Gastroesophageal sphincter (tissue), 4 donors: ENCODE measurements around the gene TRNT1. TPM values are rescaled to one million over a fixed set of nuclear protein-coding genes. Genes with fewer than 3 reads are reported as not detected.

ENCODE experiments used
- ATAC-seq: fragments of 150-250 bp; one replicate; pipeline ENCODE4 v1.9.1; 2016; ENCODE audit warnings: mild to moderate bottlenecking, moderate library complexity
- H3K27ac ChIP-seq, 4 donors: fragments of 200-600 bp; sonication (generic) in 3 of 4; 1 replicate in 3 of 4; 2 replicates in 1 of 4; pipeline ENCODE4 v1.5.1; 2016 to 2019
- H3K27me3 ChIP-seq: fragments of 200-600 bp; sonication (generic); one replicate; pipeline ENCODE4 v1.5.1; 2019
- H3K36me3 ChIP-seq, 2 donors: fragments of 200-600 bp; sonication (generic); one replicate each; pipeline ENCODE4 v1.5.1; 2019; ENCODE audit warnings: control low read depth in 1 of 2
- H3K4me1 ChIP-seq, 3 donors: fragments of 200-600 bp; sonication (generic); 1 replicate in 2 of 3; 2 replicates in 1 of 3; pipeline ENCODE4 v1.5.1; 2016 to 2019; ENCODE audit warnings: control low read depth in 2 of 3
- H3K4me3 ChIP-seq, 2 donors: fragments of 200-600 bp; sonication (generic); one replicate each; pipeline ENCODE4 v1.5.1; 2019; ENCODE audit warnings: mild to moderate bottlenecking in 1 of 2, moderate library complexity in 1 of 2
- H3K9me3 ChIP-seq, 3 donors: fragments of 200-600 bp; sonication (generic); one replicate each; pipeline ENCODE4 v1.5.1; 2017 to 2019; ENCODE audit warnings: control low read depth in 2 of 3
- EP300 ChIP-seq: sonication (generic); formaldehyde crosslinking; IDR thresholded peaks from one replicate; pipeline ENCODE4 v1.6.1; 2017; ENCODE audit warnings: antibody characterized with exemption, mild to moderate bottlenecking
- POLR2A ChIP-seq, 2 donors: fragments of 450-650 bp; IDR thresholded peaks; one replicate each; pipeline ENCODE4 v1.6.1; 2017; ENCODE audit warnings: antibody characterized with exemption in 2 of 2, mild to moderate bottlenecking in 2 of 2, moderate library complexity in 1 of 2
- POLR2AphosphoS5 ChIP-seq: sonication (generic); formaldehyde crosslinking; IDR thresholded peaks from one replicate; pipeline ENCODE4 v1.6.1; 2017; ENCODE audit warnings: antibody characterized with exemption
- WGBS, 2 donors: methylation state at CpG; one replicate each; pipeline ENCODE4 v1.1.5; 2018; ENCODE audit warnings: low coverage in 1 of 2; 5-methylcytosine and 5-hydroxymethylcytosine counted together
- small RNA-seq, 4 donors: library from RNA; depleted of rRNA; stranded (forward); fragments of <200 nt; gene quantifications; one replicate each; pipeline ENCODE3, GENCODE V24; 2016
- total RNA-seq, 4 donors: library from RNA; depleted of rRNA; stranded (reverse); fragments of >200 nt; gene quantifications; one replicate each; pipeline ENCODE4 v1.1.0, GENCODE V29; 2016
- TF ChIP-seq, protein P1 (sequence below), 4 experiments: fragments of 200-600 bp in 2 of 4; fragments of 450-650 bp in 2 of 4; sonication (generic) in 1 of 4; IDR thresholded peaks; one replicate each; pipeline ENCODE4 v1.5.1; 2017 to 2019; ENCODE audit warnings: antibody characterized with exemption in 4 of 4, mild to moderate bottlenecking in 2 of 4, moderate library complexity in 2 of 4

TRNT1 gene
- total RNA-seq, 4 donors from 2014 or later = 8.7 to 20.6 (median 12.2) TPM

DNA sequence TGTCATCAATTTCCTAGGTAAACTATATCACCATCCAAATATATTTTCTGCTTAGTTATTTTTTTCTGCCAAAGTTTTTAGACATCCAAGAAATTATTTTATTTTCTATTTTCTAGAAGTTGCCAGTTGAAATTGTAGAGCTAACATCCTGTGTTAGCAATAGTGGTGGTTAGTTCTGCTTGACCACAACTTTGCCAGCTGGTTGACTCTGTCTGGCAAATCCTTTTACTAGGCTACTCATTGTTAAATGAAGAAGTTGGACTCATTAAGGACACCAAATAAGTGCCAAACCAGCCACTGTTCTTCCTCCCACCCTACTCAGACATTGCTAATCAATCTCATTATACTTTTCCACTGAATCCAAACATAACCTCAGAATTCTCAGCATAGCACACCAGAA is 68.1 kb downstream of the TRNT1 start:
- H3K27ac ChIP-seq = no peak overlapping the region
- peaks cover 8% of the 10 kb centered on the region for H3K27me3 ChIP-seq
- H3K36me3 ChIP-seq = no peaks in the 10 kb centered on the region
- no peaks in the 10 kb centered on the region for H3K4me1 ChIP-seq
- H3K4me3 ChIP-seq = no peak overlapping the region
- no peak for ATAC-seq
- H3K9me3 ChIP-seq = no peaks in the 10 kb centered on the region
- TF ChIP-seq EP300 (no peak), POLR2AphosphoS5 (no peak)

- 46 to 77% methylated on average over 3 to 6 of the region's 6 CpGs for WGBS, 2 donors
- Histone ChIP-seq H3K9me3 (no peaks in the 10 kb centered on the region), H3K4me3 (no peak overlapping the region), H3K4me1 (no peaks in the 10 kb centered on the region), H3K27me3 (peaks cover 8% of the 10 kb centered on the region), H3K36me3 (no peaks in the 10 kb centered on the region), H3K27ac (no peak overlapping the region)
- no peak for ATAC-seq
- TF ChIP-seq EP300 (no peak), POLR2A (IDR thresholded peaks at IDR 0.05) (no peak)
- TF ChIP-seq, protein P1, sequence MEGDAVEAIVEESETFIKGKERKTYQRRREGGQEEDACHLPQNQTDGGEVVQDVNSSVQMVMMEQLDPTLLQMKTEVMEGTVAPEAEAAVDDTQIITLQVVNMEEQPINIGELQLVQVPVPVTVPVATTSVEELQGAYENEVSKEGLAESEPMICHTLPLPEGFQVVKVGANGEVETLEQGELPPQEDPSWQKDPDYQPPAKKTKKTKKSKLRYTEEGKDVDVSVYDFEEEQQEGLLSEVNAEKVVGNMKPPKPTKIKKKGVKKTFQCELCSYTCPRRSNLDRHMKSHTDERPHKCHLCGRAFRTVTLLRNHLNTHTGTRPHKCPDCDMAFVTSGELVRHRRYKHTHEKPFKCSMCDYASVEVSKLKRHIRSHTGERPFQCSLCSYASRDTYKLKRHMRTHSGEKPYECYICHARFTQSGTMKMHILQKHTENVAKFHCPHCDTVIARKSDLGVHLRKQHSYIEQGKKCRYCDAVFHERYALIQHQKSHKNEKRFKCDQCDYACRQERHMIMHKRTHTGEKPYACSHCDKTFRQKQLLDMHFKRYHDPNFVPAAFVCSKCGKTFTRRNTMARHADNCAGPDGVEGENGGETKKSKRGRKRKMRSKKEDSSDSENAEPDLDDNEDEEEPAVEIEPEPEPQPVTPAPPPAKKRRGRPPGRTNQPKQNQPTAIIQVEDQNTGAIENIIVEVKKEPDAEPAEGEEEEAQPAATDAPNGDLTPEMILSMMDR (IDR thresholded peaks at IDR 0.05) = peak in 2 of 4 experiments; percentile 8 to 11
Measured at GRCh38 chr3:3196148-3196861, 69.6 kb downstream of the TRNT1 start.

Small RNA genes within 50 kb of the gene (small RNA-seq; reads per million reads assigned to genes)
- gene RF00416 = 0 reads per million in 4 donors

Other genes starting within 250 kb of the TRNT1 start
- under 1 TPM in 3 of 4 donors, not detected in 1; 0.15 to 0.81 (median 0.72) TPM for gene IL5RA, start 16.6 kb upstream of the TRNT1 start, total RNA-seq
- gene CRBN, start 52.8 kb downstream of the TRNT1 start, total RNA-seq = 100 to 1,000 TPM in 3 of 4 donors, 10 to 100 TPM in 1; 56.1 to 205 (median 124) TPM